GM18951 (cell line): ENCODE data around the gene TBC1D23.
"Not testable (repeated sequence)": the region's sequence is repeated elsewhere in the genome, so short reads cannot be mapped to it uniquely, and the experiment has no call there.

Source experiments
- POLR2A ChIP-seq: IDR thresholded peaks from 4 replicates; pipeline ENCODE4 v1.6.1; 2011; ENCODE audit warnings: mild to moderate bottlenecking; ENCODE audit not compliant: insufficient read length, insufficient read depth; ENCODE audit errors: extremely low read depth
- in situ Hi-C: fragments of 300-500 bp; cut with MboI; formaldehyde crosslinking; loops from one replicate; pipeline ENCODE4 v1.12.0; 2022; ENCODE audit warnings: low sequenced_read_pairs, mixed read lengths, inconsistent platforms; ENCODE audit not compliant: unreplicated experiment

The TBC1D23 gene

GRCh38 chr3:100260685-100261484, at the start of gene TBC1D23:
TBC1D23 (plus strand) TSS chr3:100260992; CDS start chr3:100261019, 27 bp downstream.
- in situ Hi-C loops = no loop called here
- peak; percentile 87 for TF ChIP-seq POLR2A

DNA sequence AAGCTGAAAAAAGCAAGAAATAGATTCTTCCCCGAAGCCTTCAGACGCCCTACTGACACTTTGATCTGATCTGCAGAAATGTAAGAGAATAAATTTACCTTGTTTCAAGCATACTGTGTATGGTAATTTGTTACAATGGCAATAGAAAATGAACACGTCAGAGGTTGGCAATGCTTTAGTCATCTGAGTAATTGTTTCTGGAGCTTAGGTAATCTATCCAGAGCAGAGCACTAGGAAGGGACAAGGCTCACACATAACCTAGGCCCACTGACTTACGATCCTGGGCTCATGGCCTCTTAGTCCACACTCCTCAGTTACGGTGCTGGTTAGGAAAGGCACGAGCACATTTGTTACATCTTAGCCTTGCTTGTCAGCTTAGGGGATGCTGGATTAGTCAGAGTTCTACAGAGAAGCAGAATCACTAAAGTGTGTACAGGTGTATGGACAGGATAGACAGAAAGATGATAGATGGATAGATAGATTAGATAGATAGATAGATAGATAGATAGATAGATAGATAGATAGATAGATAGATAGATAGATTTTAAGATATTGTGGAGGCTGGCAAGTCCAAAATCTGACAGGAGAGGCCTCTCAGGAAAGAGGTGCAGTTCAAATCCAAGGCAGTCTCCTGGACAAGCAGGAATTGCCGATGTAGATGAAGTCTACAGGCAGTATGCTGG, 46.8 kb upstream of the TBC1D23 start:
- no peak for TF ChIP-seq POLR2A
- in situ Hi-C loops = no loop called here

GRCh38 chr3:100214574-100214964, 46.2 kb upstream of the TBC1D23 start:
- no peak for TF ChIP-seq POLR2A
- in situ Hi-C loops = no loop called here

GRCh38 chr3:100216713-100217112, 44.1 kb upstream of the TBC1D23 start:
- TF ChIP-seq POLR2A = no peak
- in situ Hi-C loops = no loop called here

- in situ Hi-C loops = no loop called here
- no peak for TF ChIP-seq POLR2A
Measured at GRCh38 chr3:100221159-100221558, 39.6 kb upstream of the TBC1D23 start.

DNA sequence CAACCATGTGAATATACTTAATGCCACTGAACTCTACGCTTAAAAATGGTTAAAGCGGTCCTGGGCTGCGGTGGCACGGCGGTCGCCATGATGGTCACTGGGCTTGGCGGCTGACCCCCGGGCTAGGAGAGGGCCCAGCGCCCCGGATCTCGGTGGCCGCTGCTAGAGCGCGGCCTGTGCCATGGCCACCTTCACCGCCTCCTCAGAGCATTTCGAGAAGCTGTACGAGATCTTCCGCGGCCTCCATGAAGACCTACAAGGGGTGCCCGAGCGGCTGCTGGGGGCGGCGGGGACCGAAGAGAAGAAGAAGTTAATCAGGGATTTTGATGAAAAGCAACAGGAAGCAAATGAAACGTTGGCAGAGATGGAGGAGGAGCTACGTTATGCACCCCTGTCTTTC, 35.6 kb upstream of the TBC1D23 start:
- in situ Hi-C loops = no loop called here
- TF ChIP-seq POLR2A = no peak

GRCh38 chr3:100225883-100226282, 34.9 kb upstream of the TBC1D23 start:
- in situ Hi-C loops = no loop called here
- no peak for TF ChIP-seq POLR2A

GRCh38 chr3:100226712-100227429, 33.9 kb upstream of the TBC1D23 start:
- no peak for TF ChIP-seq POLR2A
- in situ Hi-C loops = no loop called here

DNA sequence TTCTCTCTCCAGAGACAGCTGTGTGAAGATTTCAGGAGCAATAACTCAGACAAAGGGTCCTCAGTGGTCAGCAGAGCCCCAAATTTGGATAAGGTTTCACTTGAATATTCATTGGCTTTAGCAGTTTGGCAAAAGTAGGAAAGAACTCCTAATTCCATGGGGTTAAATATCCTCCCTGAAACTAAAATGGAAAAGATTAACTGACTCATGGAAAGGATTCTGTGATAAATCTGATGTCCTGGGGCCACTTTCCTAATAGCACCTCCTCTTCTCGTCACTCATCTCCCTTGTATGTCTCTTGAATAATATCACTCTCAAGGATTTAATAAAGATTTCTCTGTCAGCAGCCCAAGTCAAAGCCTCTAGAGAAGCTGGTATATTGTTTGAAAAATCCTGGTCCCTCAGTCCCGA, 33.3 kb upstream of the TBC1D23 start:
- no peak for TF ChIP-seq POLR2A
- in situ Hi-C loops = no loop called here

- in situ Hi-C loops = no loop called here
- no peak for TF ChIP-seq POLR2A
Measured at GRCh38 chr3:100228247-100228646, 32.5 kb upstream of the TBC1D23 start.

DNA sequence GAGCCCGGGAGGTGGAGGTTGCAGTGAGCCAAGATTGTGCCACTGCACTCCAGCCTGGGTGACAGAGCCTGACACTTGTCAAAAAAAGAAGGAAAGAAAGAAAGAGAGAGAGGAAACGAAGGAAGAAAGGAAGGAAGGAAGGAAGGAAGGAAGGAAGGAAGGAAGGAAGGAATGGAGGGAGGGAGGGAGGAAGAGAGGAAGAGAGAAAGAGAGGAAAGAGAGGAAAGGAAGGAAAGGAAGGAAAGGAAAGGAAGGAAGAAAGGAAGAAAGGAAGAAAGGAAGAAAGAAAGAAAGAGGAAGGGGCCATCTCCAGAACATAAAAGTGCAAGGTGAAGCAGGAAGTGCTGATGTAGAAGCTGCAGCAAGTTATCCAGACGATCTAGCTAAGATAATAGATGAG, 31.6 kb upstream of the TBC1D23 start:
- in situ Hi-C loops = not testable (repeated sequence)

- TF ChIP-seq POLR2A = no peak
- in situ Hi-C loops = no loop called here
Measured at GRCh38 chr3:100230710-100231109, 30.1 kb upstream of the TBC1D23 start.

DNA sequence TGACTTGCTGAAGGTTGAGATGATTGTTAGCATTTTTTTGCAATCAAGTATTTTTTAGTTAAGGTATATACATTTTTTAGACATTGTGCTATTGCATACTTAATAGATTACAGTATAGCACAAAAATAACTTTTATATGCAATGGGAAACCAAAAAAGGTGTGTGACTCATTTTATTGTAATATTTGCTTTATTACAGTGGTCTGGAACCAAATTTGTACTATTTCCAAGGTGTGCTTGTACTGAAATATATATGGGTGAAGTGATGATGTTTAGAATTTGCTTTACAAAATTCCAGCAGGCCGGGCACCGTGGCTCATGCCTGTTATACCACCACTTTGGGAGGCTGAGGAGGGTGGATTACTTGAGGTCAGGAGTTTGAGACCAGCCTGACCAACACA, 29.1 kb upstream of the TBC1D23 start:
- in situ Hi-C loops = no loop called here

More for the DNA sequence above, 29.1 kb upstream of the TBC1D23 start:
- TF ChIP-seq POLR2A = no peak
